ENCODE results near the gene SLC4A8.

DNA sequence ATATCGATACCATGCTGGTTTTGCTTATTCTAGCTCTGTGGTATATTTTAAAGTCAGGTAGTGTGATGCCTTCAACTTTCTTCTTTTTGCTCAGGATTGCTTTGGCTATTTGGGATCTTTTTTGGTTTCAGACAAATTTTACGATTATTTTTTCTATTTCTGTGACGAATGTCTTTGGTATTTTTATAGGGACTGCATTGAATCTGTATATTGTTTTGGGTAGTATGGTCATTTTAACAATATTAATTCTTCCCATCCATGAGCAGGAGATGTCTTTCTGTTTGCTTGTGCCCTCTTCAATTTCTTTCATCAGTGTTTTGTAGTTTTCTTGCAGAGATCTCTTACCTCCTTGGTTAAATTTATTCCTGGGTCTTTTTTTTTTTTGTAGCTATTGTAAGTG lies 10.8 kb upstream of the SLC4A8 start:
- no peak for TF ChIP-seq POLR2A (IDR thresholded peaks at IDR 0.05)
- TF ChIP-seq, protein P1, sequence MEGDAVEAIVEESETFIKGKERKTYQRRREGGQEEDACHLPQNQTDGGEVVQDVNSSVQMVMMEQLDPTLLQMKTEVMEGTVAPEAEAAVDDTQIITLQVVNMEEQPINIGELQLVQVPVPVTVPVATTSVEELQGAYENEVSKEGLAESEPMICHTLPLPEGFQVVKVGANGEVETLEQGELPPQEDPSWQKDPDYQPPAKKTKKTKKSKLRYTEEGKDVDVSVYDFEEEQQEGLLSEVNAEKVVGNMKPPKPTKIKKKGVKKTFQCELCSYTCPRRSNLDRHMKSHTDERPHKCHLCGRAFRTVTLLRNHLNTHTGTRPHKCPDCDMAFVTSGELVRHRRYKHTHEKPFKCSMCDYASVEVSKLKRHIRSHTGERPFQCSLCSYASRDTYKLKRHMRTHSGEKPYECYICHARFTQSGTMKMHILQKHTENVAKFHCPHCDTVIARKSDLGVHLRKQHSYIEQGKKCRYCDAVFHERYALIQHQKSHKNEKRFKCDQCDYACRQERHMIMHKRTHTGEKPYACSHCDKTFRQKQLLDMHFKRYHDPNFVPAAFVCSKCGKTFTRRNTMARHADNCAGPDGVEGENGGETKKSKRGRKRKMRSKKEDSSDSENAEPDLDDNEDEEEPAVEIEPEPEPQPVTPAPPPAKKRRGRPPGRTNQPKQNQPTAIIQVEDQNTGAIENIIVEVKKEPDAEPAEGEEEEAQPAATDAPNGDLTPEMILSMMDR (IDR thresholded peaks at IDR 0.05): no peak

Data from esophagus squamous epithelium (tissue), 4 donors.